GM12878 (cell line): Measurements from ENCODE around the gene CFAP91. TPM values are rescaled to one million over a fixed set of nuclear protein-coding genes. Genes with fewer than 3 reads are reported as not detected.

Source experiments
- ATAC-seq: fragments of 200-7000 bp; cut with Tn5 transposase; 3 replicates; pipeline ENCODE4 v1.9.1; 2020; ENCODE audit warnings: mild to moderate bottlenecking, moderate library complexity
- BruUV-seq: library from RNA; stranded (reverse); fragments of 400-500 nt; replicated peaks from 2 replicates; lab custom pipeline; 2021; lab: Mats Ljungman, UMichigan
- CTCF ChIA-PET: fragments of 300-600 bp; sonication (Branson Sonifier 250); formaldehyde crosslinking; extraction: SDS; loops from one replicate; lab custom pipeline; 2021; ENCODE audit warnings: inconsistent platforms; lab: Yijun Ruan, JAX
- POLR2A ChIA-PET: fragments of 350-600 bp; formaldehyde crosslinking; extraction: SDS; loops from one replicate; lab custom pipeline; 2021; ENCODE audit warnings: inconsistent platforms; lab: Charles Lee
- RAD21 ChIA-PET: fragments of 300-600 bp; sonication (Branson Sonifier 250); formaldehyde crosslinking; loops from one replicate; lab custom pipeline; 2023; ENCODE audit warnings: antibody characterized with exemption; ENCODE audit not compliant: unreplicated experiment; lab: Charles Lee
- SMC1A ChIA-PET: fragments of 300-600 bp; sonication (Branson Sonifier 250); formaldehyde crosslinking; loops from one replicate; lab custom pipeline; 2023; ENCODE audit not compliant: unreplicated experiment, uncharacterized antibody; lab: Charles Lee
- DNase-seq: peaks from one replicate; pipeline ENCODE4 v3.0.0-alpha.2; 2011; ENCODE audit warnings: low read depth, low spot score
- FAIRE-seq: peaks from 3 replicates; lab custom pipeline; 2011; peaks lifted over from hg19 to GRCh38; lab: Jason Lieb, UNC
- H2AFZ ChIP-seq: 2 replicates; pipeline ENCODE4 v1.6.0; 2011; ENCODE audit warnings: low read depth, low read length, control low read depth; ENCODE audit not compliant: control insufficient read depth
- H3K27ac ChIP-seq: 2 replicates; pipeline ENCODE4 v1.5.1; 2011; ENCODE audit warnings: control low read depth; ENCODE audit not compliant: control insufficient read depth, insufficient read depth
- H3K27me3 ChIP-seq, 2 experiments: replicated peaks in 1 of 2; 2 replicates each; pipeline versions ENCODE4 v1.6.0 to v1.6.1; 2011; ENCODE audit warnings: low read length in 1 of 2; ENCODE audit not compliant: control insufficient read depth in 2 of 2, insufficient read depth in 2 of 2
- H3K36me3 ChIP-seq, 2 experiments: 2 replicates each; pipeline ENCODE4 v1.5.1; 2011; ENCODE audit warnings: low read length in 1 of 2; ENCODE audit not compliant: control insufficient read depth in 2 of 2, insufficient read depth in 2 of 2
- H3K4me1 ChIP-seq: 2 replicates; pipeline ENCODE4 v1.6.1; 2011; ENCODE audit warnings: mild to moderate bottlenecking, low read length, moderate library complexity, mixed read lengths; ENCODE audit not compliant: control insufficient read depth, insufficient read depth
- H3K4me2 ChIP-seq: 2 replicates; pipeline ENCODE4 v1.6.0; 2011; ENCODE audit warnings: control low read depth; ENCODE audit not compliant: control insufficient read depth, insufficient read depth
- H3K4me3 ChIP-seq: fragments of 200-600 bp; sonication (generic); 2 replicates; pipeline ENCODE4 v1.5.1; 2016
- H3K79me2 ChIP-seq: 2 replicates; pipeline ENCODE4 v1.6.0; 2011; ENCODE audit warnings: low read length; ENCODE audit not compliant: control insufficient read depth, insufficient read depth
- H3K9ac ChIP-seq: 2 replicates; pipeline ENCODE4 v1.8.0; 2011; ENCODE audit warnings: low read length, control low read depth, mixed read lengths; ENCODE audit not compliant: control insufficient read depth, insufficient read depth
- H3K9me3 ChIP-seq: replicated peaks from 3 replicates; pipeline ENCODE4 v1.5.1; 2011; ENCODE audit warnings: mild to moderate bottlenecking, low read length; ENCODE audit not compliant: control insufficient read depth, insufficient read depth
- H4K20me1 ChIP-seq: 2 replicates; pipeline ENCODE4 v1.6.0; 2011; ENCODE audit not compliant: control insufficient read depth, insufficient read depth
- CEBPB ChIP-seq, 2 experiments: fragments of 150-350 bp in 1 of 2; IDR thresholded peaks; 2 replicates each; pipeline ENCODE4 v1.6.1; 2012 to 2014; ENCODE audit warnings: low read depth in 2 of 2, low read length in 2 of 2, borderline replicate concordance in 1 of 2, inconsistent platforms in 1 of 2
- EP300 ChIP-seq, 2 experiments: fragments of 150-350 bp in 1 of 2; IDR thresholded peaks; 2 replicates each; pipeline ENCODE4 v1.6.1; 2011 to 2012; ENCODE audit warnings: low read depth in 2 of 2, low read length in 2 of 2, borderline replicate concordance in 1 of 2, improper control_type of control experiment in 1 of 2, inconsistent platforms in 1 of 2; ENCODE audit not compliant: control insufficient read depth in 1 of 2
- FOS ChIP-seq: IDR thresholded peaks from 3 replicates; pipeline ENCODE4 v1.6.1; 2011; ENCODE audit warnings: borderline replicate concordance; ENCODE audit not compliant: insufficient read length; ENCODE audit errors: extremely low read depth
- KDM1A ChIP-seq: fragments of 200-600 bp; sonication (generic); IDR thresholded peaks from 2 replicates; pipeline ENCODE4 v1.6.1; 2016; ENCODE audit warnings: borderline replicate concordance
- NR2F1 ChIP-seq: fragments of 450-650 bp; conservative IDR thresholded peaks from 2 replicates; pipeline ENCODE4 v1.6.1; 2017; ENCODE audit warnings: mild to moderate bottlenecking
- PAX5 ChIP-seq: IDR thresholded peaks from 2 replicates; pipeline ENCODE4 v1.6.1; 2011; ENCODE audit warnings: low read depth, low read length, borderline replicate concordance
- PML ChIP-seq: IDR thresholded peaks from 2 replicates; pipeline ENCODE4 v1.6.1; 2012; ENCODE audit warnings: low read length, inconsistent platforms
- RBBP5 ChIP-seq: fragments of 200-600 bp; sonication (generic); conservative IDR thresholded peaks from 2 replicates; pipeline ENCODE4 v1.6.1; 2016
- SPI1 ChIP-seq: IDR thresholded peaks from 2 replicates; pipeline ENCODE4 v1.6.1; 2011; ENCODE audit warnings: low read depth, mild to moderate bottlenecking, low read length, moderate library complexity, borderline replicate concordance; ENCODE audit not compliant: insufficient read depth
- SRF ChIP-seq, 2 experiments: IDR thresholded peaks; 2 replicates each; pipeline ENCODE4 v1.6.1; 2011; ENCODE audit warnings: low read depth in 2 of 2, low read length in 2 of 2, mild to moderate bottlenecking in 1 of 2, moderate library complexity in 1 of 2
- SUPT20H ChIP-seq: IDR thresholded peaks from 2 replicates; pipeline ENCODE4 v1.6.1; 2011; ENCODE audit warnings: low read depth, mild to moderate bottlenecking, low read length, moderate library complexity, borderline replicate concordance; ENCODE audit not compliant: control insufficient read depth
- USF2 ChIP-seq: IDR thresholded peaks from 2 replicates; pipeline ENCODE4 v1.6.1; 2011; ENCODE audit warnings: low read depth, low read length, improper control_type of control experiment, borderline replicate concordance
- ZNF207 ChIP-seq: fragments of 450-650 bp; IDR thresholded peaks from 2 replicates; pipeline ENCODE4 v1.6.1; 2014; ENCODE audit warnings: antibody characterized with exemption, mild to moderate bottlenecking, borderline replicate concordance
- ZNF622 ChIP-seq: fragments of 450-650 bp; IDR thresholded peaks from 2 replicates; pipeline ENCODE4 v1.6.1; 2017; ENCODE audit warnings: mild to moderate bottlenecking, inconsistent platforms
- ZSCAN29 ChIP-seq: fragments of 450-650 bp; IDR thresholded peaks from 2 replicates; pipeline ENCODE4 v1.6.1; 2017; ENCODE audit warnings: mild to moderate bottlenecking, moderate library complexity
- ZZZ3 ChIP-seq: IDR thresholded peaks from 2 replicates; pipeline ENCODE4 v1.6.1; 2011; ENCODE audit warnings: low read depth; ENCODE audit not compliant: control insufficient read depth, insufficient read length
- WGBS: methylation state at CpG from one replicate; pipeline ENCODE4 v1.1.6; 2016; ENCODE audit warnings: low lambda C conversion rate; ENCODE audit not compliant: insufficient replicate concordance, insufficient coverage; ENCODE audit errors: missing lambda C conversion rate; 5-methylcytosine and 5-hydroxymethylcytosine counted together
- in situ Hi-C: fragments of 300-500 bp; cut with MboI; formaldehyde crosslinking; loops from 9 replicates; pipeline ENCODE4 v1.14.3; 2018; ENCODE audit warnings: mixed read lengths
- intact Hi-C: fragments of 100-400 bp; cut with micrococcal nuclease; formaldehyde crosslinking; loops from one replicate; pipeline ENCODE4 v1.14.2; 2022; ENCODE audit not compliant: unreplicated experiment
- polyA plus RNA-seq, 11 experiments: library from polyadenylated mRNA; depleted of rRNA in 4 of 11; unstranded in 6 of 11; stranded (reverse) in 5 of 11; fragments of >200 nt; fragmentation: Nextera tagmentation in 4 of 11; fragmentation: Illumina TruSeq in 1 of 11; extraction: Ambion mirVana in 4 of 11; extraction: Trizol in 1 of 11; gene quantifications; 1 replicate in 1 of 11; 2 replicates in 10 of 11; pipeline versions ENCODE4 v1.2.1 to v1.2.3, GENCODE V29; 2011 to 2016; ENCODE audit warnings: inconsistent platforms in 2 of 11, missing spikeins in 2 of 11, low read depth in 1 of 11
- total RNA-seq, 4 experiments: library from RNA; depleted of rRNA in 3 of 4; stranded (reverse); fragments of >200 nt in 3 of 4; fragmentation: Illumina TruSeq in 1 of 4; extraction: Trizol in 1 of 4; gene quantifications; 2 replicates each; pipeline versions ENCODE4 v1.2.1 to v1.2.3, GENCODE V29; 2013 to 2021
- TF ChIP-seq, protein P1 (sequence below): fragments of 450-650 bp; IDR thresholded peaks from 2 replicates; pipeline ENCODE4 v1.6.1; 2016; ENCODE audit warnings: mild to moderate bottlenecking

The CFAP91 gene
- total and polyA plus RNA-seq, 10 of the 15 experiments (the other 5 are each of a cell fraction or from before 2014, with no cell fraction given) = 0.03 to 2.2 (median 0.92) TPM

GRCh38 chr3:119672776-119673175 is 30.0 kb upstream of the CFAP91 start:
- Histone ChIP-seq H3K79me2 (peaks cover 59% of the 10 kb centered on the region), H3K4me1 (peaks cover 2% of the 10 kb centered on the region), H3K27me3 (no peaks in the 10 kb centered on the region), H3K4me2 (0 out of 2 replicates have a peak overlapping the region, but pooled peaks have one; percentile 7), H3K36me3 (peaks cover 3 to 11% of the 10 kb centered on the region in 2 experiments), H4K20me1 (no peaks in the 10 kb centered on the region), H3K9me3 (no peaks in the 10 kb centered on the region), H3K4me3 (no peak overlapping the region), H3K27ac (no peak overlapping the region), H3K9ac (no peak overlapping the region), H2AFZ (no peak overlapping the region)
- no peak for DNase-seq
- intact Hi-C loops = no loop called here
- no peak for FAIRE-seq
- ChIA-PET POLR2A (interaction anchor here (0.9 to 2.2 kb wide), 11 partner anchors 10 to 209 kb away, joined by 3 to 18 read pairs (median 4); partner anchors contain the start of genes TIMMDC1 and TMEM39A), SMC1A (interaction anchor here (0.6 to 14.0 kb wide), 20 partner anchors 8 to 474 kb away, joined by 3 to 329 read pairs (median 4); no protein-coding TSS in a partner anchor), CTCF (interaction anchor here (0.7 to 3.3 kb wide), 16 partner anchors 8 to 432 kb away, joined by 3 to 34 read pairs (median 4); partner anchors contain the start of genes CD80 and TMEM39A), RAD21 (interaction anchor here (1.0 to 6.6 kb wide), 9 partner anchors 8 to 166 kb away, joined by 3 to 147 read pairs (median 4); partner anchors contain the start of gene PLA1A)
- in situ Hi-C loops = no loop called here
- TF ChIP-seq, protein P1, sequence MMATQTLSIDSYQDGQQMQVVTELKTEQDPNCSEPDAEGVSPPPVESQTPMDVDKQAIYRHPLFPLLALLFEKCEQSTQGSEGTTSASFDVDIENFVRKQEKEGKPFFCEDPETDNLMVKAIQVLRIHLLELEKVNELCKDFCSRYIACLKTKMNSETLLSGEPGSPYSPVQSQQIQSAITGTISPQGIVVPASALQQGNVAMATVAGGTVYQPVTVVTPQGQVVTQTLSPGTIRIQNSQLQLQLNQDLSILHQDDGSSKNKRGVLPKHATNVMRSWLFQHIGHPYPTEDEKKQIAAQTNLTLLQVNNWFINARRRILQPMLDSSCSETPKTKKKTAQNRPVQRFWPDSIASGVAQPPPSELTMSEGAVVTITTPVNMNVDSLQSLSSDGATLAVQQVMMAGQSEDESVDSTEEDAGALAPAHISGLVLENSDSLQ = no peak
- TF ChIP-seq CEBPB (IDR thresholded peaks at IDR 0.05; ENCODE audit: borderline replicate concordance in 1 of 2, low read depth in 2 of 2, low read length in 2 of 2) = no peak
- no peak for TF ChIP-seq USF2
- TF ChIP-seq SUPT20H = no peak
- no peak for TF ChIP-seq RBBP5
- no peak for TF ChIP-seq FOS
- no peak for TF ChIP-seq EP300 (IDR thresholded peaks at IDR 0.05; ENCODE audit: borderline replicate concordance in 1 of 2, control insufficient read depth in 1 of 2, low read depth in 2 of 2, low read length in 2 of 2)
- no peak for TF ChIP-seq ZZZ3
- no peak for TF ChIP-seq KDM1A
- TF ChIP-seq ZNF207 = no peak
- TF ChIP-seq SRF (IDR thresholded peaks at IDR 0.05; ENCODE audit: low read depth in 2 of 2, low read length in 2 of 2) = no peak
- TF ChIP-seq NR2F1 = no peak
- no peak for TF ChIP-seq ZNF622
- TF ChIP-seq PML = no peak
- TF ChIP-seq PAX5 = no peak
- no peak for TF ChIP-seq ZSCAN29
- no peak for TF ChIP-seq SPI1
- no peak for ATAC-seq
- 95% methylated on average over 2 of the region's 2 CpGs for WGBS
- no TSS peak for BruUV-seq
